HG02885 (cell line): ENCODE measurements around the gene SCMH1.

ENCODE experiments used
- ATAC-seq: cut with Tn5 transposase; IDR thresholded peaks from one replicate; pipeline ENCODE4 v1.9.1; 2021; ENCODE audit warnings: mild to moderate bottlenecking; ENCODE audit not compliant: unreplicated experiment, poor library complexity

Gene SCMH1

GRCh38 chr1:41041614-41042270, 200.4 kb downstream of the SCMH1 start:
- no peak for ATAC-seq

- no peak for ATAC-seq
These were observed 204.0 kb downstream of the SCMH1 start for GRCh38 chr1:41038110-41038509.

DNA sequence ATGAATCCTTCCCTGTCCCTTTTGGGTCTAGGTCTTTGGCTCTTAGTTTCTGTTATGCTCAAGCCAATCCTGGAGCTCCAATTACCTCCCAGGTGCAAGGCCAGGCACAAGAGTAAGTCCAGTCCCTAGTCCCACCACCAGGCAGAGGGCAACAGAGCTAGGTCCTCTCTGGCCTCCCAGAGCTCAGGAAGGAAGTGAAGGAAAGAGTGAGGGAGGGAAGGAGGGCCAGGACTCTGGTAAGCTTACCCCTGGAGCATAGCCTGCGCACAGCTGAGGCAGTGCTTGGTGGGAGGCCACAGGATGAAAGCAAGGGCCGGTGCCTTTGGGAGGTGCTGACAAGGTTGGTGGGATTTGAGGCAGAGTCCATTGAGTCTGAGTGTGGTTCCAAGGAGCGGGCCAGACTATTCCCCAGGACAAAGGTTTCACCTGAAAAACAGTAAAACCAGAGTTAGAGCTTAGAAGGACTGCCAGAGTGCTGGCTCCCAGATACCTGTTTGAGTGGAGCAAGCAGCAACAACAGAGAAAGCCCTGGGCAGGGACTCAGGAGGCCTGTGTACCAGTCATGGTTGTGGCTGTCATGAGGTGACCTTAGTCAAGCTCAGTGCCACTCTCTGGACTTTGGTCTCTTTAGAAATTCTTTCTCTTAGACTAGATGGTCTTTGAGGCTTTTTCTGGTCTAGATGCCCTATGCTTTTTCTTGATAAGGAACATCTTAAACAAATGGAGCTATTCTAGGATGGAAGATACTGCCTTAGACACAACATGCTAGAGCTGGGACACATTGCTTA, 204.8 kb downstream of the SCMH1 start:
- ATAC-seq: no peak

GRCh38 chr1:41033272-41033671, 208.8 kb downstream of the SCMH1 start:
- no peak for ATAC-seq

GRCh38 chr1:41032147-41032546, 210.0 kb downstream of the SCMH1 start:
- no peak for ATAC-seq

DNA sequence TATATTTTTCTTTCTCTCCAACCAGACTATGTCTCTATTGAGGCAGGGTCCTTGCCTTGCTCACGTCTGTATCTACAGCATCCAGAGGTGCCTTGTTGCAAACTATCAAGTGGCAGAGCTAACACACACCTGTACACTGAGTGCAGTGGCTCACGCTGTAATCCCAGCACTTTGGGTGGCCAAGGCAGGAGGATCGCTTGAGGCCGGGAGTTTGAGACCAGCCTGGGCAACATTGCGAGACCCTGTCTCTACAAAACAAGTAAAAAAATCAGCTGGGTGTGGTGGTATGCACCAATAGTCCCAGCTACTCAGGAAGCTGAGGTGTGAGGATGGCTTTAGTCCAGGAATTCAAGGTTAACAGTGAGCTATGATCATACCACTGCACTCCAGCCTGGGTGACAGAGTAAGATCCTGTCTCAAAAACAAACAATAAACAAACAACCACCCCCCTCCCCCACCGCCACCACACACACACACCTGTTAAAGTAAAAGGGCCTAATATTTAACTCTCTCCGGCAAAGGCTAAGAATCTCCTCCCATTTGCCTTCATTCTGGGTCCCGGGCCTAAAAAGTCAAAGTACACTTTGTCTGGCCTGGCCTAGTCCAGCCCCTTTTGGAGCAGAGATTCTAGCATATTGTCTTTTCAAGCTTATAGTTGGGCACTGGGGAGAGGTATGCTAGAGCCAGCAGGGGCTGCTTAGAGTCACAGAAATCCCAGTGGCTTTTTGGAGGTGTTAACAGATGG, 211.1 kb downstream of the SCMH1 start:
- ATAC-seq: no peak

DNA sequence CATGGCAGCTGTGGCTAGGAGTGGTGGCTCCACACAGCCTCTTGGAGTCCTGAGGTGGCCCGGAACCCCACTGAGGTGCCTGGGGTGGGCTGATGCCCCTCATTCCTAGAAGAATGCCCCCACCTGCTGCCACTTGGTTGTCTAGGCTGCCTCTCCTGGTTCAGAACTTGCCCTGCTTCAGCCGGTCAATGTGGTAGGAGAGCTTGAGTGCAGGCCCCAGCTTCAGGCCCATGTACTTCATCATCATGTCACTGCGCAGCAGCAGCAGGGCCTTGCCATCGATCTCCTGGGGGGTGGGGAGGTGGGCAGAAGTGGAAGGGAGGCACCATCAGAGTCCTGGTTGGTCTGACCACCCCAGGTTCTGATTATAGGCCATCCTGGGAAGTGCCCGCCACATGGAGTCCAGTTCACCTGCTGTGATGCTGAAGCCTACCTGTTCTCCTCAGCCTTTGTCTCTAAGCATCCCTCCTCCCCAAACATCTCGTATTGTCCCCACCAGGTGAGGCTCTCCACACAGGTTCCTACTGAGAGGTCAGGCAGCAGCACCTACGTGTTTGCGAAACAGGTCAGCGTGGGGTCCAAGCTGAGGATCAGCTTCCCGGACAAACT, 214.0 kb downstream of the SCMH1 start:
- ATAC-seq: no peak

- no peak for ATAC-seq
These were observed 215.9 kb downstream of the SCMH1 start for GRCh38 chr1:41025979-41026819.

DNA sequence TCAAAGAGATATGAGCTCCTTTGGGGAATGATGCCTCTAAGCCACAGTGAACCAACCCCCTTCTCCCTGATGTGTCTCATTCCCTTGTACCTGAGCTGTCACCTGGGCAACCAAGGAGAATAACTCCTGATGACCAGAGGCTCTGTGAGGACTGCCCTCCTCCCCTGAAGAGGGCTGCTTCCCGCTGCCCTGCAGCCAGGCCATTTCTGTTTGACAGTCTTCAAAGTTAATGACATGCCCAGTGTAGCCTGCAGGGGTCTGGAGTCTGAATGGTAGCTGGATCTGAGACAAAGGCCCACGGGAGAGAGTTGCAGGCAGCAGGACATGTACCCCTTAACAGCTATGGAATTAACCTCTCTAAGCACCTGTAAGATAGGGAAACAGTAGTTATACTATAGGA, 217.2 kb downstream of the SCMH1 start:
- ATAC-seq: no peak

DNA sequence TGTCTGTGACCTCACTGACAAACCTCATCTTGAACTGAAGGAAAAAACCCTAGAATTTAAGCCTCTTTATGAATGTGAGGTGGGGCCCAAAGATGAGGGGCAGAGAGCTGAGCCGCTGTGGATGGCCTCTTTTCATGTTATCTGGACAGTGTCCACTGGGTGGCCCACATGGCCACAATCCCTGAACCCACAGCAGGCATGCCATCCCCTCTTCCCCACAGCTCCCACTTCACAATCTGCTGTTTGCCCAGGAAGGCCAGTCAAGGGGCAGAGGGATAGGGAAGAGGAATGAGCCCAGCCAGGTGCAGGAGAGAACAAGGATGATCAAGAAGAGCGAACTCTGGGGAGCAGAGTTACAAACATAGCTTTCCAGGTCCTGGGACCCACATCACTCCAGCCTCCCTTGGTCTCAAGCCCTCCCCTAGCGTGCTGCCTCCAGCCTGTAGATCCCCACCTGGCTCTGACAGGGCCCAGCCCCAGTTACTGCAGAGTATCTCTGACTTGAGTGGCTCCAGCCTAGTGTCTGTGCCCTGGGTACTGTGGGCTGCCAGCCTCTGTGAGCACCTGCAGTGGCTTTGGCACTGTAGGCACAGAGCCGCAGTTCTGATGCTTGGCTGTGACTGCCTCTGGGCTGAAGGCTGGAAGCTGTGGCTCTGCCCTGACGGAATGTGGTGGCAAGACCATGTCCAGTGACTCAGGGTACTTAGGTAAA, 218.7 kb downstream of the SCMH1 start:
- ATAC-seq: no peak

DNA sequence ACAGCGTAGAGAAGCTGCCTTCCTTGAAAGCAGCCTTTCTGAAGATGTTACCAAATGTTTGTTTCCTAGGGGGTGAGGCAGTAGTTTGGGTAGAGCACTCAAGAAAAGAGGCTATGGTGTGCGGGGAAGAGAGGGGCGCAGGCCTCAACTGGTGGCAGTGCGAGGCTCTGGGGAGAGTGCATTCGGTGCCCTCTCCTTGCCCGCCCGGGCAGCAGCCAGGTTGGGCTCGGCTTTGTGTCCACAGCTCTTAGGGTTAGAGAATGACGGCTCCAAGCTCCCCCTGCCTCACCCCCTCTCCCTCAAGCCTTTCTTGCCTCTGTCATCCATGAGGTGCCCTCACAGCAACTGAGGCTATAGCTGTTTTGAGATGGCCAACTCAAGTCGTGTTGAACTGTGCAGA, 219.7 kb downstream of the SCMH1 start:
- no peak for ATAC-seq

DNA sequence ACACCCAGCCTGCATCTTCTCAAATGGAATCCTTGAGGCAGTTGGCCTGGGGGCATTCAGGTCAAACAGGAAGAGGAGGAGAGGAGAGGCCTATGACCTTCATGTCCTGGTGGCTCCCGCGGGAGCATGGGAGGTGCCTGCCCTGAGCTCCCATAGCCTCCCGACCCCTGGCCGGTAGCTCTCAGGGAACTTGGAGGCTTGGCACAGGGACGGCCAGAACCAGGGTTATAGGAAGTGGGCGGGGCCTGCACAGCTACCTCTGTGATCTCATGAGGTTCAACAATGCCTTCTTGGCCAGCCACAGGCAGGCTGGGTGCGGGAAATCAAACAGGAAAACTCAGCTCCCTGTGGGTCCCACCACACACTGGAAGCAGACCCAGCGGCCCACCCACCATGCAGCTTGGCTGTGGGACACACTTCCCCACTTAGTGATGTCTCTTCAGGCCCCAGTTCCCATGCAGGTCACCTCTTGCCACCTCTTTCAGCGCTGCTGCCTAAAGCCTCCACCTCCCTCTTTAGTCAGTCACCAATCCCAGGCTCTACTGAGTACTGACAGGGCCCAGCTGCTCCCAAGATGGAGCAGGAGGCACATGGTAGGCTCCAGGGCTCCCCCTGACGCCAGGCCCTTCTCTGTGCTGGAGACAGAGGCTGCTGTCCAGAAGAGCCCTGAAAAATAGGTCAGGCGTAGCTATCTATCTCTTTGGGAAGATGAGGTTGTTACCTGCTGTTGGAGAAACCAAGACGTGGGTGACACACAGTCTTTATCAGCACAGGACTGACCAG, 220.4 kb downstream of the SCMH1 start, which contains the start of gene SLFNL1:
SLFNL1 (minus strand) TSS at position 200 of the 783 bp plus-strand sequence. CDS start 1,065 bp downstream, outside the sequence.
- ATAC-seq: no peak

- no peak for ATAC-seq
These were observed 221.5 kb downstream of the SCMH1 start for GRCh38 chr1:41020654-41021053.

GRCh38 chr1:41020109-41020576, 222.0 kb downstream of the SCMH1 start:
- ATAC-seq: no peak

- ATAC-seq: no peak
These were observed 222.8 kb downstream of the SCMH1 start for GRCh38 chr1:41019353-41019745.

GRCh38 chr1:41018018-41018410, 224.1 kb downstream of the SCMH1 start:
- ATAC-seq: no peak

- ATAC-seq: no peak
These were observed 224.7 kb downstream of the SCMH1 start for GRCh38 chr1:41017141-41018017.
